D341Med (cell line): ENCODE results near the gene CRAT.

Experiments
- DNase-seq: peaks from one replicate; pipeline ENCODE4 v3.0.0; 2012; ENCODE audit warnings: low spot score

CRAT gene

GRCh38 chr9:129063061-129063460, 47.5 kb downstream of the CRAT start:
- DNase-seq, result no peak

DNA sequence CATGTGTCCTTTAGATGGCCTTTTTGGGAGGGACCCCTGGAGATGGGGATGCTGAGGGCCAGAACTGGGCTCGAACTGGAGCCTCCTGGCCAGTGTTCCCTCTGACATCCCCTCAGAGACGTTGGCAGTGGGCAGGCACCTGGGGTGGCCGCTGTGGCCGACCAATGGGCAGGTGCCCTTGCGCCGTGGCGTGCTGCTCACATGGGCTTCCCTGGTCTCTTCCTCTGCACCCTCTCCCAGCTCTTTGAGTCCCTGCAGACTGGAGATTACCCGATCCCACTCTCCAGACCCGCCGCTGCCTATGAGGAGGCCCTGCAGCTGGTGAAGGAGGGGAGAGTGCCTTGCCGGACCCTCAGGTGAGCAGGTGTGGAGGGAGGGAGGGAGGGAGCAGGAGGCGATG, 49.6 kb downstream of the CRAT start:
- DNase-seq, result no peak

DNA sequence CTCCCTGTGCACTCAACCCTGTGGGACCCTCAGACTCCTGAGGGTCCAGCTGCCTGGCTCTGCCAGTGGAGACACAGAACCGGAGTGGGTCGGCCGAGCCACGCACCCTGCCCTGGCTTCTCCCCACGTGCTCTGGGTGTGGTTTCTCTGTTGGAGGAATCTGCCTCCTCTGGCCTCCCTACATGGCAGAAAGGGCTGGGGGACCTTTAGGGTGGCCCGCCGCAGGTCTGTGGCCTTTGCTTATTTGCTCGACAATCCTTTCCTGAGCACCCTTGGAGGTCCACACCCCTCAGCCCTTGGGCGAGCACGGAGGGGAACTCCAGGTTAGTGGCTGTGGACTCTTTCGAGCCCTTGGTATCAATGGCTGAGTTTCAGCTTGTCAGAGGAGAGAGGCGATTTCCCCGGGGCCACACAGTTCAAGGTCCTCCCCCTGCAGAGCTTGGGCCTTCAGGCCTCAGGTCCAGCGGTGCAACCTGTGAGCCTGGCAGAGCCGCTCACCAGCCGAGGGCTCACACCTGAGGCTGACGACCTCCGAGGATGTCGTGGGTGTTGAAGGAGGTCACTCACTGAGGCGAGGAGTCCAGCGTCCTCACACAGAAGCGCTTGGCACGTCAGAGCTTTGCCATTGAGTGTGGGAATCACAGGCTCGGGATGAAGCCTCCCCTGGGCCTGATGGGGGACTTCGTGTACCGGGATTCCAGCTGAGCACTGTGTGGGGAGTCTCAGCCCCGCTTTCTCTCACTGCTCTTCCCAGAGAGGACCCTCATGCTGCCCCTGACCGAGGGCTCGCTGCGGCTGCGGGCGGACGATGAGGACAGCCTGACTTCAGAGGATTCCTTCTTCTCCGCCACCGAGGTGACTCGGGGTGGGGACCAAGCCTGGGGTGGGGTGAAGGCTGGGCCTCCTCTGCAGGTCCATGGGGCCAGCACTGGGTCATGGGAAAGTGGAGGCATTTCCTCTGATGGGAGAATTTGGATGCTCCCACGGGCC, 50.5 kb downstream of the CRAT start:
- no peak for DNase-seq

GRCh38 chr9:129058965-129059795, 51.4 kb downstream of the CRAT start:
- DNase-seq, result no peak

GRCh38 chr9:129054163-129054851, 56.3 kb downstream of the CRAT start:
- DNase-seq, result no peak

- no peak for DNase-seq
These were observed 57.6 kb downstream of the CRAT start for GRCh38 chr9:129053020-129053419.

GRCh38 chr9:129052592-129052991, 58.0 kb downstream of the CRAT start:
- peak; percentile 45 for DNase-seq
